ENCODE results near the gene CAB39. TPM values are rescaled to one million over a fixed set of nuclear protein-coding genes. Genes with fewer than 3 reads are reported as not detected.

CAB39 gene
- total RNA-seq, 1 experiment from 2014 or later: 91.7 TPM

GRCh38 chr2:230798769-230799399, 86.2 kb downstream of the CAB39 start:
- no TSS peak for BruUV-seq (replicated peaks)
- Mint-ChIP-seq H3K4me1 (ENCODE audit: insufficient read depth, unreplicated experiment) (peaks cover 9% of the 10 kb centered on the region), H3K27ac (ENCODE audit: low read depth, unreplicated experiment) (no peak overlapping the region), H3K27me3 (ENCODE audit: insufficient read depth, unreplicated experiment) (no peaks in the 10 kb centered on the region), H3K36me3 (ENCODE audit: insufficient read depth, unreplicated experiment) (peaks cover 66% of the 10 kb centered on the region), H3K9me3 (ENCODE audit: unreplicated experiment) (peaks cover 6% of the 10 kb centered on the region), H3K4me3 (ENCODE audit: unreplicated experiment) (no peak overlapping the region)
- DNase-seq (ENCODE audit: unreplicated experiment): peak; percentile 85
- ChIA-PET CTCF (interaction anchor here (0.5 to 3.2 kb wide), 49 partner anchors 9 to 998 kb away, joined by 3 to 21 read pairs (median 3); partner anchors contain the start of gene CAB39), POLR2A (interaction anchor here (0.6 to 11.1 kb wide), 14 partner anchors 17 to 472 kb away, joined by 3 to 193 read pairs (median 3); partner anchors contain the start of genes CAB39 and SP140L)
- intact Hi-C loops (cut with micrococcal nuclease): loop anchor here (1.0 to 5.0 kb wide), 6 partner anchors 47 to 790 kb away; partner anchors contain the start of gene SP100
- peak; percentile 75 for TF ChIP-seq CTCF (IDR thresholded peaks at IDR 0.05; ENCODE audit: unreplicated experiment)

GRCh38 chr2:230805353-230806017, 92.8 kb downstream of the CAB39 start:
- no peak for DNase-seq (ENCODE audit: unreplicated experiment)
- Mint-ChIP-seq H3K4me1 (ENCODE audit: insufficient read depth, unreplicated experiment) (no peaks in the 10 kb centered on the region), H3K36me3 (ENCODE audit: insufficient read depth, unreplicated experiment) (peaks cover 66% of the 10 kb centered on the region), H3K4me3 (ENCODE audit: unreplicated experiment) (no peak overlapping the region), H3K9me3 (ENCODE audit: unreplicated experiment) (peaks cover 6% of the 10 kb centered on the region), H3K27me3 (ENCODE audit: insufficient read depth, unreplicated experiment) (no peaks in the 10 kb centered on the region), H3K27ac (ENCODE audit: low read depth, unreplicated experiment) (no peak overlapping the region)
- TF ChIP-seq CTCF (IDR thresholded peaks at IDR 0.05; ENCODE audit: unreplicated experiment): no peak
- intact Hi-C loops (cut with micrococcal nuclease): no loop called here
- no TSS peak for BruUV-seq (replicated peaks)
- ChIA-PET POLR2A (interaction anchor here (0.7 kb wide), 1 partner anchor 135 kb away, joined by 3 read pairs; no protein-coding TSS in a partner anchor), CTCF (interaction anchor here (0.7 to 2.4 kb wide), 2 partner anchors 91 to 276 kb away, joined by 3 to 6 read pairs; no protein-coding TSS in a partner anchor)

DNA sequence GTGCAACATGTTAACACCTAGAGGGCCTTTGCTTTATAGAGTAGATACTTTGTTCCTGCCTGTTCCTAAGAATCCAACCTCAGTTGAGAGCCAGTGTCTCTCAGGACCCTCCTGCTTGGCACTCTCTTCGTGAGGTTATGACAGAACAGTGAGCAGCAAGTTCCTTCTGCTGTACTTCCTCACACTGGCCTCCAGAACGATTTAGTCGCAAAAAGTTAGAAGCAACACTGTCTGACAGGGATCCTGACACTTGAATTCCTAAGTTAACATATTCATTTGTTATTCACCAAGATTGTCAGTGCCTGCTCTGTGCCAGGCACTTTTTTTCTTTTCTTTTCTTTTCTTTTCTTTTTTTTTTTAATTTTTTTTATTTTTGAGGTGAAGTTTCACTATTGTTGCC, 95.1 kb downstream of the CAB39 start:
- CTCF ChIA-PET: interaction anchor here (2.4 kb wide), 1 partner anchor 93 kb away, joined by 6 read pairs; no protein-coding TSS in a partner anchor
- peaks cover 62% of the 10 kb centered on the region for H3K36me3 Mint-ChIP-seq (ENCODE audit: insufficient read depth, unreplicated experiment)
- no peak overlapping the region for H3K4me3 Mint-ChIP-seq (ENCODE audit: unreplicated experiment)
- TF ChIP-seq CTCF (IDR thresholded peaks at IDR 0.05; ENCODE audit: unreplicated experiment): no peak
- H3K27me3 Mint-ChIP-seq (ENCODE audit: insufficient read depth, unreplicated experiment): no peaks in the 10 kb centered on the region
- intact Hi-C loops (cut with micrococcal nuclease): no loop called here
- no peak for DNase-seq (ENCODE audit: unreplicated experiment)
- no peaks in the 10 kb centered on the region for H3K4me1 Mint-ChIP-seq (ENCODE audit: insufficient read depth, unreplicated experiment)
- POLR2A ChIA-PET: no interaction called here
- BruUV-seq (replicated peaks): no TSS peak
- no peaks in the 10 kb centered on the region for H3K9me3 Mint-ChIP-seq (ENCODE audit: unreplicated experiment)
- H3K27ac Mint-ChIP-seq (ENCODE audit: low read depth, unreplicated experiment): peak overlapping the region; percentile 59

DNA sequence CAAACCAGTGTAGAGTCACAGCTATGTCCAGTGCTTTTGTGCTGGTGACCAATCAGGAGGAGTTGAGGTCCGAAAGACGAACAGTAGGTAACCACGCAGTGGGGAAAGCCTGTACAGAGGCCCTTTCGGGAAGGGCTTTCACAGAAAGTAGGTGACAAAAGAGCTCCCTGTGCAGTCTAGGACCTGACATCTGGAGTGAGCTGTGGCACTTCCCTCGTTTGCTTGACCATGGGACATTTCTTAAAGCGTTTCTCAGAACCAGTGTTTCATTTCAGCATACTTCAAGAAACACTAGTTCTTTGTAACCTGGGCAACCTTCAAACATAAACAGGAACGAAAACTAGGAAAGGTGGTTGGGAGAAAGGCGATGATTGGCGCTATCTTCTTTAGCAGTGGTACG, 96.4 kb downstream of the CAB39 start:
- Mint-ChIP-seq H3K27me3 (ENCODE audit: insufficient read depth, unreplicated experiment) (no peaks in the 10 kb centered on the region), H3K36me3 (ENCODE audit: insufficient read depth, unreplicated experiment) (peaks cover 62% of the 10 kb centered on the region), H3K27ac (ENCODE audit: low read depth, unreplicated experiment) (peak overlapping the region; percentile 23), H3K4me1 (ENCODE audit: insufficient read depth, unreplicated experiment) (no peaks in the 10 kb centered on the region), H3K9me3 (ENCODE audit: unreplicated experiment) (no peaks in the 10 kb centered on the region), H3K4me3 (ENCODE audit: unreplicated experiment) (no peak overlapping the region)
- no TSS peak for BruUV-seq (replicated peaks)
- ChIA-PET POLR2A (interaction anchor here (1.2 to 1.8 kb wide), 3 partner anchors 35 to 99 kb away, joined by 3 to 5 read pairs (median 4); no protein-coding TSS in a partner anchor), CTCF (interaction anchor here (0.5 to 2.4 kb wide), 11 partner anchors 9 to 1024 kb away, joined by 3 to 18 read pairs (median 3); no protein-coding TSS in a partner anchor)
- no peak for DNase-seq (ENCODE audit: unreplicated experiment)
- TF ChIP-seq CTCF (IDR thresholded peaks at IDR 0.05; ENCODE audit: unreplicated experiment): no peak
- intact Hi-C loops (cut with micrococcal nuclease): no loop called here
